ENCODE measurements around the gene AFAP1L1.
A peak's percentile ranks its signal among the peaks of the same experiment; 100 is the strongest.

AFAP1L1 gene

DNA sequence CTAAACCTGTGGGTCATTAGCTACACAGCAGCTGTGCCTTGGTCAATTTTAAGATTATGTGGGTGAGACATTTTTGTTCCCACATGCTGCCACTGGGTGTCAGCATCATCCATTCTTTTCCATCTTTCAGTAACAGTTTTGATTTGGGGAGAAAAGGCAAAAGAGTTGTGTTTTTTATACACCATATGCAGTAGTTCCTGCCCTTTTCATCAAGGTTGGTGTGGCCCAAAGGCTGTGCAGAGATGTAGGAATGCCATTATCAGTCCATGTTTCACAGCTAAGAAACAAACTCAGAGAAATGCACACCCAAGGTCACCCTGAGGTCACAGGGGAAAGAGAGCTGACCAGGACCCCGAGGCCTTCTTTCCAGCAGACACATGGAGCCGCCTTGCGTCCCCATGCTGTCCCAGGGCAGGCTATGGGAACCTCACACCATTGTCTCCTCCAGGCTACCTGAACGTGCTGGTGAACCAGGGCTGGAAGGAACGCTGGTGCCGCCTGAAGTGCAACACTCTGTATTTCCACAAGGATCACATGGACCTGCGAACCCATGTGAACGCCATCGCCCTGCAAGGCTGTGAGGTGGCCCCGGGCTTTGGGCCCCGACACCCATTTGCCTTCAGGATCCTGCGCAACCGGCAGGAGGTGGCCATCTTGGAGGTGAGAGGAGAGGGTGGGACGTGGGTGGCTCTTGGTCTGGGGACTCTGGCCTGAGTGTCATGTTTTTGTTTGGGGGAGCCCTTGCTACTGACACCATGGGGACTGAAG is 45.8 kb downstream of the AFAP1L1 start:
- no peak for DNase-seq (ENCODE audit: low read depth)

DNA sequence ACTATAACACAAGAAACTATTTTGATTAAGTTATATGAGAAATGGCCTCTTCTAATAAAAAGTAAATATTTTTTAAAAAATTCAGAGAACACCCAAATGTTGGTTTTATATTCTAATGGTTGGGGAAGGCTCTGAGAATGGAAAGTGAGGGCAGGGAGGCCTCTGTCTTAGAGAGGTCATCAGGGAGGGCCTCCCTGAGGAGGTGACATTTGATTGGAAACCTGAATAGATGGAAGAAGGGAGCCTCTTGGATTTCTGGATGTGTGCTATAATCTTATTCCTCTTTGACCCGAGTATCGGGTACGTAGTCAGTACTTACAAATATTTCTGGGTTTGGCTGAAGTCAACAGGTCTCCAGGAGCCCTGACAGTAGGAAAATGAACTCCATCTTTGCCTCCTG is 47.5 kb downstream of the AFAP1L1 start:
- no peak for DNase-seq (ENCODE audit: low read depth)

DNA sequence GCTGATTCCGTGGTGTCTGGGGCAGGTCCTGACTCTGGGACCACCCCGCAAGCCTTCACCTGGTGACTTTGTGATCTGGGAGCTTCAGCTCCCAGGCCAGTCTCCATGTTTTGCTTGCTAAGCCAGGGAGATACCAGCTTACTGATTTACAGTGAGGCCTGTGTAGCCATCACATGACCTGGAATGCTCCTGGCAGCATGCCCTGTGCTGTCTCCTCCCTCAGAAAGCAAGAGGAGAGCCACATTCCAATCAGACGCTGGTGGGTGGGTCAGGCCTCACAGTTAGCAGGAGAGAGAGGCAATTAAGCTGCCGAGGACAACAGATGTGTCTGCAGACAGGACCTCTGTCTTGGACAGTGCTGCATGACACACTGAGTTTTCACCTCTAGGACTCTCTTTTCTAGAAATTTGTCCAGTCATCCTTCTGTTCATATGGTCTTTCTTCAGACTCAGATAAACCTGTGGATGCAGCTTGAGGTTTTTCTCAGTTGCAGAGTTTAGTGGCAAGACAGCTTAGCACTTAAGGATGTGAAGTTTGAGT is 49.2 kb downstream of the AFAP1L1 start:
- DNase-seq (ENCODE audit: low read depth), result no peak

DNA sequence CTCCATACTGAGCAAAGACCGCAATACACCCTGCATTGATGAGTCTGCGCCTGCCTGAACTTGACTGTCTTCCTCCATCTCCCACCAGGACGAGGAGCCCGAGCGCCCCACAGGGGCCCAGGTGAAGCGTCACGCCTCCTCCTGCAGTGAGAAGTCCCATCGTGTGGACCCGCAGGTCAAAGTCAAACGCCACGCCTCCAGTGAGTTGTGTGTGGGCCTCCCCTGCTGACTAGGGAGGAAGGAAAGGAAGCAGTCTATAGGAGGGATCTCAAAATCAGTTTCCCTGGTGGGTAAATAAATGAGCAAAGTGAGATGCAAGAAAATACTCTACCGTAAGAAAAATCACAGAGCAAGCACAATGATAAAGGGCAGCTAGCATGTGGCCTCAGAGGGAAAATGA is 50.9 kb downstream of the AFAP1L1 start:
- DNase-seq (ENCODE audit: low read depth), result no peak

DNA sequence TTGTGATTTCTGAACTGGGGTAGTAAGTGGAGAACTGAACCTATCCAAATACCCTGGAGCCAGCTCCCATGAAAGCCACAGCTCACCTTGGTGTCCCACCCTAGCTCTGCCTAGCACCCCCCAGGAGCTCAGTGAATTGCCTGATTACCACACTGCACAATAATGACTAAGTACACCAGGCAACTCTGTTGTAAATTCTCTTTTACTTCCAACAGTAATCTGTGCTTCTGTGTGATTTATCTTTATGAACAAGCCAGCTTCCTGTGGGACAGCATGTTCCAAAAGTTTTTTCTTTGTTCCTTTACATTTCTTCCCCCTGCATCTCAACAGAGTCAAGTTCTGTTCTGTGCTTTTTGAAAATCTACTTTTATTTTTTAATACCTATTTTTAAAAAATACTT is 51.6 kb downstream of the AFAP1L1 start:
- DNase-seq (ENCODE audit: low read depth), result no peak

DNA sequence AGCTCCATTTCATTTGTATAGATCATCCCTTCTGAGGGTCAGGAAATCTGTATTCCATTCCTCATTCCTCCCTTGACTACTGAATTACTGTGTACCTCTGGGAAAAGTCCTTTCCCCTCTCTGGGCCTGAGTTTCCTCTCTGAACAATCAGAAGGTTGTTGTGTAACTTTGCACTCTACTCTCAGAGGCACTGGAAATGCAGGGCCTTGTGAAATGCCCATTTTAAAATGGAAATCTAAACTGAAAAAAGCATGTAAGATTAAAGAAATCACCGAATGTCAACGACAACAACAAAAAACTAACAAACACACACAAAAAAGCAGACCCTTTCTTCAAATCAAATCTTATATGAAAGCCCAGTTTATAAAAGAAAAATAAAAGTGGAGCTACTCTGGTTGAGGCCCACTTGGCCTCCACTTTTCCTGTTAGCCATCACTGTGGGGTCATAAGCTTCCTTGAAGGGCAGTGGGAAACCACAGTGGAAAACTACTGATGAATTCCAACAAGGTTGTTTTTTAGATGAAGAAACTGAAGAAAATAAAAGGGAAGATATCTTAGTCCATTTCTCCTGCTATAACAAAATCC is 52.1 kb downstream of the AFAP1L1 start:
- no peak for DNase-seq (ENCODE audit: low read depth)

DNA sequence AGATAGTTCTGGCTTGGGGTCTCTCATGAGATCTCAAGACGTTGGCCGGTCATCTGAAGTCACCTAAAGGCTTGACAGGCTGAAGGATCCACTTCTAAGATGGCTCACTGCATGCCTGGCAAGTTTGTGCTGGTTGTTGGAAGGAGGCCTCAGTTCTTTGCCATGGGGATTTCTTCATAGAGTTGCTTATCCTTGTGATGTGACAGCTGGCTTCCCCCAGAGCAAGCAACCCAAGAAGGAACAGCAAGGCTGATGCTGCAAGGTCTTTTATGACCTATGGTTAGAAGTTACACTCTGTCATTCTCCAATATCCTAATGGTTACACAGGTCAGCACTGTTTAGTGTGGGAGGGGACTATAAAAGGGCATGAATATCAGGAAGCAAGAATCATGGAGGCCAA is 53.0 kb downstream of the AFAP1L1 start:
- no peak for DNase-seq (ENCODE audit: low read depth)

DNA sequence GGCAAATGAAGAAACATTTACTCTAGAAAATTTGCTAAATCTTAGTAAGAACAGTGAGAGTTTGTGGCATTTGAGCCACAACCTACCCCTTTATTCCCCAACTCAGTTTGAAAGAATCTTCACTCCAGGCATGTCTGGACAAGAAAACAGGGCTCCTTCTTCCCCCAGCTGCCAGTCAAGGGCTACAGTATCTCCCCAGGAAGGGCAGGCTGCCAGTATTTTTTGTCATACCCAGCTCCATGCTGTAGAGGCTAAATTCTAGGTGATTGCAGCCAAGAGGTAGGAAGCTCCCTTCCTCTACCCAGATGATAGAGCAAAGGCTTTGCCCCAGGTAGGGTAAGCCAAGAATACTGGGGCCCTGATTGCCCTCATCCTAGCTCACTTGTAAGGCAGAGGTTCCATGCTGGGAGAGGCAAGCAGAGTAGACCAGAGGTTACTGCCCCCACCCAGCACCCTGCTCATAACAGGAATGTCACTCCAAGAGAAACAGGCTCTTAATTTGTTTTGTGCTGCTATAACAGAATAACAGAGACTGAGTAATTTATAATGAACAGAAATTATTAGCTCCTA is 53.6 kb downstream of the AFAP1L1 start:
- DNase-seq (ENCODE audit: low read depth), result no peak

DNA sequence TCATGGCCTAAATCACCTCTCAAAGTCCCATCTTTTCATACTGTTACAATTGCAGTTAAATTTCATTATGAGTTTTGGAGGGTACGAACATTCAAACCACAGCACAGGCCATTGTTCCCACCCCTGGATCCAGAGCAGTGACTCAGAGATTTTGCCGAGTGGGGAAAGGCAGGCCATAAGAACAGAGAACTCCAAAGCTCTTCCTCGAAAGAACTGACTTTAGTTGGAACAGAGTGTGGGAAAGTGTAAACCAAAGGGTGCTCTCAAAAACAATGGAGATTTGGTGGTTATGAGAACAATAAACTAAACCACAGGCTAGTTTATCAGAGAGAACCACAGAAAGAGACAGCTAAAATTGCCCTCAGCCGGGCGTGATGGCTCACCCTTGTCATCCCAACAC is 54.2 kb downstream of the AFAP1L1 start:
- no peak for DNase-seq (ENCODE audit: low read depth)

DNA sequence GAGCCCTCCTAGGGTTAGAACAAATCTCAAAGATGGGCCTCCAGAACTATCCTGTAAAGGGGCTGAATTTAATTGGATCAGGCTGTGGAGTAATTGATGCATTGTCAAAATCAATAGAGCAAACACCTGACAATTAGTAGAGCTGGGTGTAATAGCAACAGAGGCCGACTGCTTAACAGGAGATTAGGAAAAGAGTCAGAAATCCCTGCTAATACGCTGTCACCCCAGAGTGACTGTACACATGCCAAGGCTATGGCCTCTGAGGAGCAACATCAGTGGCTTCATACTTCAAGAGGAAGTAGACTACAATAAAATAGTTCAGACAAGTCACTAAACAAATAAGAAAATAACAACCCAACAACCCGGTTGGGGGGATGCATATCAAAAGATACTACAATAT is 55.0 kb downstream of the AFAP1L1 start:
- DNase-seq (ENCODE audit: low read depth), result no peak

DNA sequence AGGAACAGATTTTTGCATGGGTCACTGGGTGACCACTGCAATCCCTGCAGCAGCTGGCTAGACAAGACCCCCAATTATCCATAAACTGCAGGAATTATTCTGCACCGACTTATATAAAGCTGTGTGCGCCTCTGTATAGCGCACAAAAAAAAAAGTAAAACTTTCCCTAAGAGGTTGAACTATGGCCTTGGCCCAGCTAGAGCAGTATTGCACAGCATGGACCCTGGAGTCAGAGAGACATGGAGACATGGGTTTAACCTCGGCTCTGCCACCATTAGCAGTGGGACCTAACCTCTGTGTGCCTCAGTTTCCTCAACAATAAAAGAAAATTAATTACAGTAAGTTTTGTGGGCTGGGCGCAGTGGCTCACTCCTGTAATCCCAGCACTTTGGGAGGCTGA is 56.5 kb downstream of the AFAP1L1 start:
- DNase-seq (ENCODE audit: low read depth), result no peak

DNA sequence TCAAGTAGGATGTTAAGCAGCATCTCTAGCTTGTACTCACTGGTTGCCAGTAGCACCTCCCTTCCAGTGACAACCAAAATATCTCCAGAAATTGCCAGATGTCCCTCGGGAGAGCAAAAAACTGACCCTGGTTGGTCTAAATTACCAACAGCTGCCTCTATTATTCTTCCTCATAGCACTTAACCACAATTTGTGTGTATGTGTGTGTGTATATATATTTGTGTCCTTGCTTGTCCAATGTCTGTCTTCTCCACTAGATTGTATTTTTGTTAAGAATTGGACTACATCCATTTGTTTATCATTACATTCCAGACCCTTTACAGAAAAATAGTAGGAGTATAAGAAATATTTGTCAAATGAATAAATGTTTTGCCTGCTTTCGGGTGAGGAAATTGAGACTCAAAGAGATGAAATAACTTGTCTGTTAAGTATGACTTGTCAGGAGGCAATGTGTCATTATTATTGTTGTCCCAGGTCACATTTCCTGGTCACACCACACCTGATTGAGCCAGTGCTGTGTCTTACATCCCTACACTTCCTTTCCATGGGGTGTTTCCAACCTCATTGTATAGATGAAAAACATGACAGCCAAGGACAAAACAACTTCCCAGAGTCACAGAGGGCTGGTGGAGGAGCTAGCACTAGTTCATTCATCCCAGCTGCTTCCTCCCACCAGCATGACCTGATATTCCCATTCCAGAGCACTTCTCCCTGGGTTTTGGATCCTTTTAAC is 62.2 kb downstream of the AFAP1L1 start:
- DNase-seq (ENCODE audit: low read depth), result no peak

DNA sequence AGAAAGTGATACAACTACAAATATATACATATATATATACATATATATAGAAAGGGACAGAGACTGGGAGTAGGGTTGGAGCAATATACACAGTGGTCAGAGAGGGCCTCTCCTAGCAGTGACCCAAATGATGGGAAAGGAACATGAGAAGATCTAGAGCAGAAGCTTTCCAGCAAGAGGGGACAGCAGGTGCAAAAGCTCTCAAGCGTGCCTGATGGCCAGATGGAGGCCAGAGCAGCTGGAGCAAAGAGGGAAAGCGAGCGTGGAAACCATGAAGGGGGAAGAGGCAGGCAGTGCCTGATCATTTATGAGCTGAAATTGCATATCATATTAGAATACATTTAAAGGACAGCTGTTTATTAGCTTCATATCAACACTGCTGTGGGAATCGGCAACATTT is 66.1 kb downstream of the AFAP1L1 start:
- DNase-seq (ENCODE audit: low read depth), result no peak

DNA sequence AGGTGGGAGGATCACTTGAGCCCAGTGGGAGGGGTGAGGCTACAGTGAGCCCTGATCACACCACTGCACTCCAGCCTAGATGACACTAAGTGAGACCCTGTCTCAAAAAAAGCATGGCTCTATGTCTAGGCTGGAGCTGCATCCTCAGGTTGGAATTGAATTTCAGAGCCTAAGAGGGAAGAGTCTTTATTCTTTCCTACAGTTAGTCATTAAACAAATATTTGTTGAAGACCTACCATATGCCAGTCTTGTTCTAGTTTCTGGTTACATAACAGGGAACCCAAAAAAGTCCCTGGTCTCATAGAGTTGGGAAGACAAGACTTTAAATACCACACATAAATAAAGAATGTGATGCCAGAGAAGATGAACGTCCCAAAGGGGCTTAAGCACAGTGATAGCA is 66.7 kb downstream of the AFAP1L1 start:
- DNase-seq (ENCODE audit: low read depth), result no peak

DNA sequence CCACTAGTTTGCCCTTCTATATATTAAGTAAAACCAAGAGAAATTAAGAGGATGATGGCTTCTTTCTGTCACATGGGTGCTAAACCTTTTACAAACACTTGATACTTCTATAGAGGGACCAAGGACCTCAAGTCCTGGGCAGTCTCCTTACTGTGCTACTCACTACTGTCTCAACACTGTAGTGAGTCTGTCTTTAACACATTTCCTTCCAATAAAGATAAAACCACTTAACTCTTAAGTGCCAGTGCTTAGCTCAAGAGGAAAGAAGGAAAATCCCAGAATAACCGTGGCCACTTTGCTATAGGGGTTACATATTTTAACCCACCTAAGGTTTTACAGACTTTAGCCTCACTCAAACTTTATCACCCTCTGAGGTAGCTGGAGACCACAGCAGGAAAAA is 69.3 kb downstream of the AFAP1L1 start:
- DNase-seq (ENCODE audit: low read depth), result no peak

DNA sequence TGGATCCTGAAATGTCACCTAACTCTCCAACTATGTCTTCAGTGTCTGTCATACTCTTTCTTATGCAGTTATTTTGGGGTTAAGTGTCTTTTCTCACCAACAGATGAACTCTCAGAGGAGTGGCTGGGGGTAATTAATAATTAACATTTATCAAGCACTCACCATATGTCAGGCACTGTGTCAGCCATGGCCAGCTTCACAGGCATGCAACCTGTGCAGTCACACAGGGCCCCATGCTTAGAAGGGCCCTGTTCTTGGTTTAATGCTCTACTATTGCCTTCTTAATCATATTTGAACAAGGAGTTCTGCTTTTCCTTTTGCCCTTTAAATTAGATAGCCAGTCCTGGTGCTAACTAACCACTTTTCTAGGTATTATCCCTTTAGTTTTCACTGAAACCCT is 70.2 kb downstream of the AFAP1L1 start:
- no peak for DNase-seq (ENCODE audit: low read depth)

DNA sequence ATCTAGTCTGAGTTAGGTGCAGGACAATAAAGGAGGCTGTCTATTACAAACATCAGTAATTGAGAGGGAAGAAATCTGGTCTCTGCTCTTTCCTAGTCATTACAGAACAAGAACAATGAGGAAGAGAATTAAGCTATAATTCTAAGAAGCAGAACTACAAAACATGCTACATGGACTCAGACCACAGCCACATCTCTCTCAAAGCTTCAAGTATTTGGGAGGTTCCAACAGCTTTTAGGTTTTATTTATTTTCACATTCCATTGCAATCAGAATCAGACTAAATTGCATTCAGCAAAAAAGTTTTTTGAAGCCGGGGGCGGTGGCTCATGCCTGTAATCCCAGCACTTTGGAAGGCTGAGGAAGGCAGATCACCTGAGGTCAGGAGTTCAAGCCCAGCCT is 72.5 kb downstream of the AFAP1L1 start:
- DNase-seq (ENCODE audit: low read depth), result no peak

DNA sequence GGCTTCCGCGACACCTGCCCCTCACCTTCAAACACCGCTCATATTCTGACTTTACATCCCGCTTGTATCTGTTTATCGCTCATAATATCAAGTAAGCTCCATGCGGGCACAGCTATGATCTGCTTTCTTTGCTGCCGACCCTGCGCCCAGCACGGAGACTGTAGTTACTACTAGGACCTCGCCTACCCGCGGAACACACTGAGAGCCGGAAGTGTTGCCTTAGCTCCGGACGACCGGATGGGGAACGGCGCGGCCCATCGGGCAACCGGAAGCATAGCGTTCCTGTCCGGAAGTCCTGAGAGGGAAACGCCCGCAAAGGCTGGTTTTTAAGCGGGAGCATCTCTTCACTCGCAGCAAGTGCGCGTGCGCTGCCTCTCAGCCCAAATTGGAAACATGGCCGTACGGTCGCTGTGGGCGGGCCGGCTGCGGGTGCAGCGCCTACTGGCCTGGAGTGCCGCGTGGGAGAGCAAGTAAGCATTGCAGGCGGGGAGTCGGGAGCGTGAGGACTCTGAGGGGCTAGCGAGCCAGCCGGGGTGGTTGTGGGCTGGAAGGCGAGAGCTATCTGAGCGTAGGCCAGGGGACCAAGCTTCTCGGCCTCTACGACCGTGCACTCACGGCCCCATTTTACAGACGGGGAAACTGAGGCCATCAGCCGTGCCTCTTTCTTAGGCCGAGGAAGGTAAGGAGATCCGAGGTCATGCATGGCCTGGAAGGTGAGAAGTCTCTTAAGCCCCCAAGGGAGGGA is 73.7 kb downstream of the AFAP1L1 start, which contains the start of gene GRPEL2:
GRPEL2 (plus strand) TSS at position 353 of the 745 bp plus-strand sequence; CDS start at position 394, 41 bp downstream.
- peak; percentile 91 for DNase-seq (ENCODE audit: low read depth)

DNA sequence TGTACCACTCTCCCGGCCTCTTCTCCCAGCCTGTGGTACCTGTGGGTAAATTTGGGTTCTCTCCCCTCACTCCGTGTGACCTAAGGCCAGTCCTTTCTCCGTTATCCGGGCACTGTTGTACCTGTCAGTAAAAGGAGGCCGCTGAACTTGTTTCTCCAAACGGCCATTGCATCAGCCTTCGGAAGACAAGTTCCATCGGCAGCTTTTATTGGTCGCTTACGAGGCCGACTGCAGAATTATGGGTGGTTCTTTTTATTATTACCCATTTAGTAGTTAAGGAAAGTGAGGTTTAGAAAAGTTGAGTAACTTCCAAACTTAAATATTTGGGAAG is 74.2 kb downstream of the AFAP1L1 start:
- peak; percentile 8 for DNase-seq (ENCODE audit: low read depth)

DNA sequence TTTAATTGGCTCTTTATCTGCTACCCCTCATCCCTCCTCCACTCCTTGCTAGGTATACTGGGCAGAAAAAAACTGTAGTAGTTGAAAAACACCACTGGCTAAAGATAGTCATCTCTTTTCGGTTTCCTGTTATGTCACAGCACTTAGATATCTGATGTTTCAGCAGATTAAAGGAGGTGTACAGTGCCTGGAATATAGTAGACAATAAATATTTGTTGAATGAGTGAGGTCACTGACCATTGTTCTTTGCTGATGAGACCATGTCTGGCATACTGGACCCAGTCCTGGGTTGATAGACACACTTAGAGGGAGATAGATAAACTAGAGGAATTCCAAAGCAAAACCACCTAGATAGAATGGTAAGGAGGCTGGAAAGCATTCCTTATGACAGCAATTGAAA is 76.9 kb downstream of the AFAP1L1 start:
- no peak for DNase-seq (ENCODE audit: low read depth)

DNA sequence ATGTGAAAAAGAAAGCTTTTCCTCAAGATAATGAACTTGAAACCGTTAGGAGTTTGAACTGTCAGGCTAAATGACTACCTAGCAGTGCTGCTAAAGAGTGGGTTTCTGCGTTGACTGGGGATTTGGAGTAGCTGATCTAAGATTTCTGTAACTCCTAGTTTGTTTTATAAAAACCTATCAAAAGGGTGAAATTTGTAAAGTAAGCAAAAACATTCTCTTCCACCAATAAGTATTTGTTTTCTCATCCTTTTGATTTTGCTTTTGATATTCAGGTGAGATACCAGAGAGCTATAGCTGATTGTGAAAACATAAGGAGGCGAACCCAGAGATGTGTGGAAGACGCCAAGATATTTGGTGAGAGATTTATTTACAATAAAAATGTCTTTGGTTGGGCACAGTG is 77.7 kb downstream of the AFAP1L1 start:
- no peak for DNase-seq (ENCODE audit: low read depth)

DNA sequence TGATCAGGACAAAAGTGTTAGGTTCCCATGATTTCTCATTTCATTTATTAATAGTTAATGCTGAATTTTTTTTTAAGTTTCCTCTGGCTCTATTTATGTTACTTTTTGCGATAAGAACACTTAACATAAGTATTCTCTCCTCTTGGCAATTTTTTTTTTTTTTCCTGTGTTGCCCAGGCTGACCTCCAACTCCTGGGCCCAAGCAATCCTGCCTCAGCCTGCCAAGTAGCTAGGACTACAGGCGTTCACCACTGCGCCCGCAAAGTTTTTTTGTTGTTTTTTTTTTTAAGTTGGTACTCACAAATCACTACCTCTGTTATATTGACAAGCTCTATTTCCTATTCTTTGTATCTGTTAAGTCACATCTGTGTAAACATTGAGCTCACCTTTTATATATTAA is 80.5 kb downstream of the AFAP1L1 start:
- DNase-seq (ENCODE audit: low read depth), result no peak
